ENCODE measurements around the gene BNIP3. TPM values are rescaled to one million over a fixed set of nuclear protein-coding genes. Genes with fewer than 3 reads are reported as not detected.

Gene BNIP3
- total and polyA plus RNA-seq, 2 donors (not counting 3 experiments of a cell fraction or from before 2014, with no cell fraction given) = 51.4 to 53.3 TPM

Other genes starting within 250 kb of the BNIP3 start
- 33.9 and 36.3 TPM in 2 replicates for gene PPP2R2D, start 80.9 kb downstream of the BNIP3 start, total RNA-seq
- gene PPP2R2D, start 80.9 kb downstream of the BNIP3 start, polyA plus RNA-seq = 27.8 and 29.9 TPM in 2 replicates
- 0.07 TPM in 1 of 2 replicates, not detected in the other for gene JAKMIP3, start 84.0 kb upstream of the BNIP3 start, total RNA-seq
- gene JAKMIP3, start 84.0 kb upstream of the BNIP3 start, polyA plus RNA-seq = 0.01 and 0.02 TPM in 2 replicates
- 32.9 and 60.0 TPM in 2 replicates for gene DPYSL4, start 205.0 kb upstream of the BNIP3 start, total RNA-seq
- gene DPYSL4, start 205.0 kb upstream of the BNIP3 start, polyA plus RNA-seq = 27.1 and 35.0 TPM in 2 replicates

Measured in endothelial cell of umbilical vein (primary cell).